Esophagus (tissue), 2 donors: ENCODE data around the gene CACNA1I. TPM values are rescaled to one million over a fixed set of nuclear protein-coding genes. Genes with fewer than 3 reads are reported as not detected.

Experiments
- H3K27ac ChIP-seq, 2 donors: one replicate each; pipeline ENCODE4 v1.5.1; 2013; ENCODE audit warnings: low read depth in 2 of 2, mild to moderate bottlenecking in 2 of 2, inconsistent platforms in 1 of 2, low read length in 1 of 2, moderate library complexity in 1 of 2
- H3K27me3 ChIP-seq, 2 donors: one replicate each; pipeline ENCODE4 v1.6.1; 2013; ENCODE audit warnings: low read length in 2 of 2, control low read depth in 1 of 2, mild to moderate bottlenecking in 1 of 2; ENCODE audit not compliant: insufficient read depth in 2 of 2, control insufficient read depth in 1 of 2
- H3K36me3 ChIP-seq, 2 donors: one replicate each; pipeline ENCODE4 v1.6.1; 2013; ENCODE audit warnings: low read length in 1 of 2; ENCODE audit not compliant: control insufficient read depth in 2 of 2, insufficient read depth in 2 of 2
- H3K4me1 ChIP-seq, 2 donors: one replicate each; pipeline ENCODE4 v1.6.1; 2013; ENCODE audit warnings: low read length in 1 of 2; ENCODE audit not compliant: control insufficient read depth in 2 of 2, insufficient read depth in 2 of 2
- H3K4me3 ChIP-seq, 2 donors: one replicate each; pipeline ENCODE4 v1.5.1; 2013; ENCODE audit warnings: low read length in 2 of 2, mild to moderate bottlenecking in 2 of 2, low read depth in 1 of 2, moderate library complexity in 1 of 2
- H3K9me3 ChIP-seq, 2 donors: one replicate each; pipeline ENCODE4 v1.6.1; 2013; ENCODE audit warnings: mild to moderate bottlenecking in 2 of 2, low read depth in 1 of 2, low read length in 1 of 2, moderate library complexity in 1 of 2; ENCODE audit not compliant: control insufficient read depth in 2 of 2, insufficient read depth in 1 of 2
- WGBS, 2 donors: extraction: QIAGEN DNeasy Blood & Tissue Kit; methylation state at CpG; one replicate each; pipeline ENCODE4 v1.1.7; 2013; 5-methylcytosine and 5-hydroxymethylcytosine counted together
- polyA plus RNA-seq, 2 donors: library from polyadenylated mRNA; stranded (reverse); fragments of 200-250 nt; gene quantifications; one replicate each; pipeline ENCODE4 v1.2.3, GENCODE V29; 2013
- donor health status: healthy with polysubstance abuse.
- donor health status: Bipolar disorder and iron deficiency.

Gene CACNA1I
- polyA plus RNA-seq, 2 donors = 0.09 to 0.37 TPM

DNA sequence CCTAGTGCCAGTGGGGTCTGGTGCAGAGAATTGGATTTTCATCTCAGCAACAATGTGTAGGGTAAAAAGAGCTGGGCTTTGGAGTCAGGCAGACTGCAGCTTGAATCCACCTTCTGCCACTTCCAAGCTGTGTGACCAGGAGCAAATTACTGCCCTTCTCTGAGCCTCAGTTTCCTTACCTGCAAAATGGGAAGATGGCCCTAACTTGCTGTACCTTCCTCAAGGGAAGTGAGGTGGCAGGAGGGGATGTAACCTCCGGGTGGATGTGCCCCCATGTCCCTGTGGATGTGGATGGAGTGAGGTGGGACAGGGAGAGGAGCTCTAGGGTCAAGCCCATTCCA, 90.9 kb downstream of the CACNA1I start:
- peaks cover 3% of the 10 kb centered on the region in 2 donors for H3K9me3 ChIP-seq
- peaks cover 0 to 5% of the 10 kb centered on the region in 2 donors for H3K27me3 ChIP-seq
- no peak overlapping the region for H3K4me3 ChIP-seq
- H3K27ac ChIP-seq = no peak overlapping the region
- WGBS, 2 donors = 42 to 49% methylated on average over 1 of the region's 1 CpG
- H3K36me3 ChIP-seq = no peaks in the 10 kb centered on the region
- peaks cover 5 to 11% of the 10 kb centered on the region in 2 donors for H3K4me1 ChIP-seq

DNA sequence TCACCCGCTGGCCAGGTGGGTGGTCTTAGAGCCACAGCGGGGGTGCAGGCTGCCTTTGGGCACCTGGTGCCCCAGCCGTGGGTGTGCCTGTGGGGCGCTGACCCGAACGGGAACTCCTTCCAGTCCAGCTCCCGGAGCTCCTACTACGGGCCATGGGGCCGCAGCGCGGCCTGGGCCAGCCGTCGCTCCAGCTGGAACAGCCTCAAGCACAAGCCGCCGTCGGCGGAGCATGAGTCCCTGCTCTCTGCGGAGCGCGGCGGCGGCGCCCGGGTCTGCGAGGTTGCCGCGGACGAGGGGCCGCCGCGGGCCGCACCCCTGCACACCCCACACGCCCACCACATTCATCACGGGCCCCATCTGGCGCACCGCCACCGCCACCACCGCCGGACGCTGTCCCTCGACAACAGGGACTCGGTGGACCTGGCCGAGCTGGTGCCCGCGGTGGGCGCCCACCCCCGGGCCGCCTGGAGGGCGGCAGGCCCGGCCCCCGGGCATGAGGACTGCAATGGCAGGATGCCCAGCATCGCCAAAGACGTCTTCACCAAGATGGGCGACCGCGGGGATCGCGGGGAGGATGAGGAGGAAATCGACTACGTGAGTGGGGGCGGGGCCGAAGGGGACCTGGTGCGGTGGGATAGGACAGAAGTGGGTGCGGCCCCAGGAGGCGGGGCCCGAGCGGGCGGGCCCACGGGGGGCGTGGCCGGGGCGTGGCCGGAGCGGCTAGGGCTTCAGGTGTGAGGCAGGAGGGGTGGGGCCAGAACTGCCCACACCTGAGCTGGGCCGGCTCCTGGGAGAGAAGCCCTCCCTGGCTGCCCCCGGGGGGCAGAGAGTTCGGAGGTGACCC, 91.5 kb downstream of the CACNA1I start:
- Histone ChIP-seq H3K4me1 (peaks cover 5 to 11% of the 10 kb centered on the region in 2 donors), H3K4me3 (peak overlapping the region in 1 of 2 donors; percentile 4), H3K36me3 (no peaks in the 10 kb centered on the region), H3K27ac (no peak overlapping the region), H3K9me3 (peaks cover 0 to 3% of the 10 kb centered on the region in 2 donors), H3K27me3 (peaks cover 0 to 5% of the 10 kb centered on the region in 2 donors)
- WGBS, 2 donors = 4 to 5% methylated on average over 61 to 77 of the region's 77 CpGs

DNA sequence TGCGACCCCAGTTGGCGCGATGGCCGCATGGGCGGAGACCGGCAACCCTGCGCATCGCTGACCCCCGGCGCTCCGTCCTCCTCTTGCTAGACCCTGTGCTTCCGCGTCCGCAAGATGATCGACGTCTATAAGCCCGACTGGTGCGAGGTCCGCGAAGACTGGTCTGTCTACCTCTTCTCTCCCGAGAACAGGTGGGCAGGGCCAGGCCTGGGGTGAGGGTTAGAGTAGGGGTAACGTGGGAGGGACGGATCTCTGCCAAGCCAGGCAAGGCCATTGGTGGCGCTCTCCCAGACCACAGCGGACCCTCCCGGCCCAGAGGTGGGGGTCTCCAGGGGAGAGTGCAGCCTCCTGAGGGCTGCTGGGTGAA, 92.1 kb downstream of the CACNA1I start:
- Histone ChIP-seq H3K9me3 (peaks cover 0 to 3% of the 10 kb centered on the region in 2 donors), H3K36me3 (no peaks in the 10 kb centered on the region), H3K4me1 (peaks cover 5 to 11% of the 10 kb centered on the region in 2 donors), H3K27me3 (peaks cover 0 to 5% of the 10 kb centered on the region in 2 donors), H3K27ac (no peak overlapping the region), H3K4me3 (no peak overlapping the region)
- WGBS, 2 donors = 26 to 33% methylated on average over 22 to 26 of the region's 26 CpGs

DNA sequence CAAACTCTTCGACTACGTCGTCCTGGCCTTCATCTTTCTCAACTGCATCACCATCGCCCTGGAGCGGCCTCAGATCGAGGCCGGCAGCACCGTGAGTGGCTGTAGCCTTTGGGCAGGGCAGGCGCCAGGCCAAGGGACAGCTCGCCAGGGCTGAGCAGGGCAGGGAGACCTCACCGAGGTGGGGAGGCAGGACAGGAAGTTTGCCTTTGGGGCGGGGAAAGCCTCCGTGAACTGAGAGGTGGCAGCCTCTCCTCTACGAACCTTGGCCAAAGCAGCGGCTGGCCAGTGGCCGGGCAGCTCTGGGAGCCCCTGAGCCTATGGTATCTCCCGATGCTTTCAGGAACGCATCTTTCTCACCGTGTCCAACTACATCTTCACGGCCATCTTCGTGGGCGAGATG, 93.2 kb downstream of the CACNA1I start:
- Histone ChIP-seq H3K36me3 (no peaks in the 10 kb centered on the region), H3K4me3 (no peak overlapping the region), H3K27me3 (peaks cover 0 to 5% of the 10 kb centered on the region in 2 donors), H3K4me1 (peaks cover 5 to 11% of the 10 kb centered on the region in 2 donors), H3K27ac (no peak overlapping the region), H3K9me3 (peaks cover 6 to 8% of the 10 kb centered on the region in 2 donors)
- 51 to 56% methylated on average over 22 of the region's 22 CpGs for WGBS, 2 donors

DNA sequence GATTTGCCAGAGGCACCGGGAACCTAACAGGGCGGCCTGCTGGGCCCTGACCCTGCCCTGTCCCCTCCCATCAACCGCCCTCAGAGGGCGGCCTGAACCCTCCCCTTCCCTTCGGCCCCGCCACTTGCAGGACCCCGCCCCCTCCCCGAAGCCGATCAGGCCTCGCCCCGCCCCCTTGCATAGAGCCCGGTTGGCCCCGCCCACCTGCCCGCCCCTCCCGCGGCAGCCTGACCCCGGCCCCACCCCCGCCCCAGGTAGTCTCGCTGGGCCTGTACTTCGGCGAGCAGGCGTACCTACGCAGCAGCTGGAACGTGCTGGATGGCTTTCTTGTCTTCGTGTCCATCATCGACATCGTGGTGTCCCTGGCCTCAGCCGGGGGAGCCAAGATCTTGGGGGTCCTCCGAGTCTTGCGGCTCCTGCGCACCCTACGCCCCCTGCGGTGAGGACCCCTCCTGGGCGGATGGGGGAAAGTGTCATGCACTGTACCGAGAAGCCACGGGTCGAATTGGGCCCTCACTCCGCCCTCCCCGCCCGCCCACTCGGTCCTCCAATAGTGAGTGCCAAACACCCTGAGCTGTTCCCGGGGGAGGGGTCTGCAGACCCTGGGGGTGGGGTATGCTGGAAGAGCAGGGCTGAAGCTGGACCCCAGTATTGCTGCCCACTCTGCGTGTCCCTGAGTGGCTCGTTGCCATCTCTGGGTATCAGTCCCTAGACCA, 94.1 kb downstream of the CACNA1I start:
- Histone ChIP-seq H3K4me1 (peaks cover 5 to 11% of the 10 kb centered on the region in 2 donors), H3K4me3 (no peak overlapping the region)
- 23 to 34% methylated on average over 30 to 44 of the region's 44 CpGs for WGBS, 2 donors

DNA sequence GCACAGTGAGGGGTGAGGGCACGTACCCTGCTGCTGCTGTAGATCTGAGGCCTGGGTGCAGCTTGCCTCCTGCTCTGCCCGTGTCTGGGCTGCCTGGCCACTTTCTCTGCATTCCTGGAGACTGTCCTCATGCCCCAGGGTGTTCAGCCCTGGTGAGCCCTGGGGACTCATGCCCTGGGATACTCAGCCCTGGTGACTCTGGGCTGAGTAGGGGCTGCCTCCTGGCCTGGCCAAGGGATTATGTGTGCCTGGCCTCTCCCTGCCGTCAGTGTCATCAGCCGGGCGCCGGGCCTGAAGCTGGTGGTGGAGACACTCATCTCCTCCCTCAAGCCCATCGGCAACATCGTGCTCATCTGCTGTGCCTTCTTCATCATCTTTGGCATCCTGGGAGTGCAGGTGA, 94.7 kb downstream of the CACNA1I start:
- Histone ChIP-seq H3K4me1 (peaks cover 5 to 11% of the 10 kb centered on the region in 2 donors), H3K9me3 (peaks cover 8 to 12% of the 10 kb centered on the region in 2 donors), H3K27ac (no peak overlapping the region), H3K36me3 (no peaks in the 10 kb centered on the region), H3K4me3 (no peak overlapping the region), H3K27me3 (peaks cover 0 to 5% of the 10 kb centered on the region in 2 donors)
- WGBS, 2 donors = 52 to 61% methylated on average over 8 of the region's 8 CpGs

More for the DNA sequence above, 94.1 kb downstream of the CACNA1I start:
- Histone ChIP-seq H3K27ac (no peak overlapping the region), H3K36me3 (no peaks in the 10 kb centered on the region), H3K27me3 (peaks cover 0 to 5% of the 10 kb centered on the region in 2 donors), H3K9me3 (peaks cover 8 to 9% of the 10 kb centered on the region in 2 donors)

DNA sequence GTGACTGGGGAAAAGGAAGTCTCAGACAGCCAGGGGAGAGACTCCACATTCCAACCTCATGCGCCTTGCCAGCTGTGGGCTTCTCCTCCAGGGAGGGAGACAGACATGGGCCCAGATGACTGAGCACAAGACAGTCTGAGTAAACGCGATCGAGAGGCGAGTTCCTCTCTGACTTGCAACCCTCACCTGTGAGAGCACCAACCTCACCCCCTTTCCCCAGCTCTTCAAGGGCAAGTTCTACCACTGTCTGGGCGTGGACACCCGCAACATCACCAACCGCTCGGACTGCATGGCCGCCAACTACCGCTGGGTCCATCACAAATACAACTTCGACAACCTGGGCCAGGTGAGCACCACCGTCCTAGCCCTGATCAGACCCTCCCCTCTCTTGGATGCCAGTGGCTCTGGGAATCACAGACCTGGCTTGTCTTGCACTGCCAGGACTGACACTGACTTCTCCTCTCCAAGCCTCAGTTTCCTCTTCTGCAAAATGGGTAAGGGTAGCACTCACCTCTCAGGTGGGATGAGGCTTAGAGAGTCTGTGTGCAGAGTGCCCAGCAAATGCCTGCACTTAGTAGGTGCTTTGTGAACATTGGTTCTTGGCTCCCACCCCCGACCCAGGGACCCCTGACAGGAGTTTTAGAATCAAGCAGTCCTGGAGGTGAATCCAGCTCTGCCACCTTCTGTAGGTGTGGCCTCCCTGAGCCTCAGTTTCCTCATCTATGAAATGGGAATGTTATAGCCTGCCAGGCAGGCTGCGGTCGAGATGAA, 95.3 kb downstream of the CACNA1I start:
- H3K4me1 ChIP-seq = peaks cover 5 to 11% of the 10 kb centered on the region in 2 donors
- no peak overlapping the region for H3K4me3 ChIP-seq
- WGBS, 2 donors = 79 to 82% methylated on average over 16 of the region's 16 CpGs
- H3K9me3 ChIP-seq = peaks cover 12 to 17% of the 10 kb centered on the region in 2 donors
- peaks cover 0 to 5% of the 10 kb centered on the region in 2 donors for H3K27me3 ChIP-seq
- H3K27ac ChIP-seq = no peak overlapping the region
- H3K36me3 ChIP-seq = no peaks in the 10 kb centered on the region

DNA sequence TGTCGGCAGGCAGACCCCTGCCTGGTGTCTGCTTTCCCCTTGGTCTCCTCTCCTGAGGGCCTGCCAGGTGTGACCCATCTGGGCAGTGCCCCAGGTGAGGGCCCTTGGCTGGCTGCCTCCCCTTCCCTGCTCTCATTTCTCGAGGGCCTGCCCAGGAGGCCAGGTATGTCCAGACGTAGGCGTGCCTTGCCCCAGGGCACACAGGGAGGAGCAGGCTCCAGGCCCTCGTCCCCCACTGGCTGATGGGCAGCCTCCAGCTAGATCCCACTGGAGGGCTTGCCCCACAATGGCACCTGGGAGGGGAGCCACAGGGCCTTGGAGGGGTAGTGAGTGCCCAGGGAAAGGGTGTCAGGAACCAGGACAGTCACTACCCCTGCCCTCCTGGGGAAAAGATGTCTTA, 95.9 kb downstream of the CACNA1I start:
- Histone ChIP-seq H3K27ac (no peak overlapping the region), H3K4me1 (peaks cover 5 to 11% of the 10 kb centered on the region in 2 donors)
- 69 to 80% methylated on average over 5 of the region's 5 CpGs for WGBS, 2 donors

DNA sequence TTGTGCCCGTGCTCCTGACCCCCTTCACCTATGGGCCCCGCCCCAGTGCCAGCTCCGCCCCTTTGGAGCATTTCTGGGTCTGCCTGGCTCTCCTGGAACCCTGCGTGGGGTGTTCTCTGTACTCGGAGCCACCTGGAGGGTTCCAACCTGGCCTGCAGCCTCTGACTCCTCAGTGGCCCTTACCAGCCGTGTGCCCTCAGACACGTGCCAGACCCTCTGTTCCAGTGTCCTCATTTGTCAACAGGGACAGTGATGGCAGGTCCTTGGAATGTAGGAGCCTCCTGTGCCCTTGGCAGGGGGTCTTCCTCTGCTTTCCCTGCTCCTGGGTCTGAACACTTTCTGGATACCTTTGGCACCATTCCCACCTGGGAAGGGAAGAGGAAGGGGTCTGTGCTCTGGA, 96.4 kb downstream of the CACNA1I start:
- H3K27ac ChIP-seq = no peak overlapping the region
- H3K27me3 ChIP-seq = peaks cover 0 to 5% of the 10 kb centered on the region in 2 donors
- H3K4me1 ChIP-seq = peaks cover 5 to 11% of the 10 kb centered on the region in 2 donors
- peaks cover 13 to 23% of the 10 kb centered on the region in 2 donors for H3K9me3 ChIP-seq
- H3K36me3 ChIP-seq = no peaks in the 10 kb centered on the region
- no peak overlapping the region for H3K4me3 ChIP-seq
- WGBS, 2 donors = 65 to 72% methylated on average over 7 of the region's 7 CpGs

More for the DNA sequence above, 95.9 kb downstream of the CACNA1I start:
- no peaks in the 10 kb centered on the region for H3K36me3 ChIP-seq
- peaks cover 13 to 23% of the 10 kb centered on the region in 2 donors for H3K9me3 ChIP-seq
- H3K4me3 ChIP-seq = no peak overlapping the region
- H3K27me3 ChIP-seq = peaks cover 0 to 5% of the 10 kb centered on the region in 2 donors
